H9 (cell line): ENCODE data around the gene HOXD10. TPM values are rescaled to one million over a fixed set of nuclear protein-coding genes. Genes with fewer than 3 reads are reported as not detected.

Source experiments
- DNase-seq: peaks from one replicate; pipeline ENCODE4 v3.0.0-alpha.2; 2017
- H2AFZ ChIP-seq: one replicate; pipeline ENCODE4 v1.6.1; 2013; ENCODE audit warnings: mild to moderate bottlenecking, low read length, control low read depth, moderate library complexity
- H2AK5ac ChIP-seq: 2 replicates; pipeline ENCODE4 v1.6.1; 2013; ENCODE audit warnings: low read length, control low read depth, mixed read lengths; ENCODE audit not compliant: insufficient read length
- H2BK120ac ChIP-seq: one replicate; pipeline ENCODE4 v1.6.1; 2013; ENCODE audit warnings: low read depth, mild to moderate bottlenecking, low read length, control low read depth, inconsistent platforms; ENCODE audit not compliant: poor library complexity, severe bottlenecking
- H2BK12ac ChIP-seq: 2 replicates; pipeline ENCODE4 v1.6.1; 2013; ENCODE audit warnings: low read length, control low read depth, mixed read lengths, low read depth; ENCODE audit not compliant: insufficient read length
- H2BK15ac ChIP-seq: 2 replicates; pipeline ENCODE4 v1.6.1; 2013; ENCODE audit warnings: low read depth, low read length, control low read depth
- H2BK20ac ChIP-seq: one replicate; pipeline ENCODE4 v1.6.1; 2013; ENCODE audit warnings: low read depth, mild to moderate bottlenecking, low read length, control low read depth, inconsistent platforms; ENCODE audit not compliant: poor library complexity, severe bottlenecking
- H2BK5ac ChIP-seq: 2 replicates; pipeline ENCODE4 v1.6.1; 2013; ENCODE audit warnings: low read length, control low read depth, mixed read lengths; ENCODE audit not compliant: insufficient read length
- H3K14ac ChIP-seq: 2 replicates; pipeline ENCODE4 v1.6.1; 2013; ENCODE audit warnings: low read length, control low read depth; ENCODE audit not compliant: insufficient read depth
- H3K18ac ChIP-seq: 2 replicates; pipeline ENCODE4 v1.6.1; 2013; ENCODE audit warnings: low read depth, mild to moderate bottlenecking, mixed read lengths, low read length, control low read depth; ENCODE audit not compliant: insufficient read length
- H3K23ac ChIP-seq: 2 replicates; pipeline ENCODE4 v1.6.1; 2013; ENCODE audit warnings: low read length, control low read depth, mixed read lengths, low read depth; ENCODE audit not compliant: insufficient read length
- H3K23me2 ChIP-seq: 2 replicates; pipeline ENCODE4 v1.6.1; 2013; ENCODE audit warnings: low read depth, mild to moderate bottlenecking, mixed read lengths, low read length, control low read depth; ENCODE audit not compliant: insufficient read length, poor library complexity, severe bottlenecking
- H3K27ac ChIP-seq: 2 replicates; pipeline ENCODE4 v1.5.1; 2013; ENCODE audit warnings: low read length, control low read depth, mixed read lengths, low read depth; ENCODE audit not compliant: insufficient read length
- H3K27me3 ChIP-seq: 2 replicates; pipeline ENCODE4 v1.6.1; 2013; ENCODE audit warnings: low read length, control low read depth, inconsistent platforms; ENCODE audit not compliant: insufficient read depth
- H3K4ac ChIP-seq: 2 replicates; pipeline ENCODE4 v1.6.1; 2013; ENCODE audit warnings: low read depth, mild to moderate bottlenecking, control low read depth, inconsistent platforms, low read length, moderate library complexity
- H3K4me1 ChIP-seq: 2 replicates; pipeline ENCODE4 v1.6.1; 2013; ENCODE audit warnings: low read length, control low read depth, inconsistent platforms; ENCODE audit not compliant: insufficient read depth
- H3K4me2 ChIP-seq: 2 replicates; pipeline ENCODE4 v1.6.1; 2013; ENCODE audit warnings: low read length, control low read depth, mixed read lengths; ENCODE audit not compliant: insufficient read length, insufficient read depth
- H3K56ac ChIP-seq: 2 replicates; pipeline ENCODE4 v1.6.1; 2013; ENCODE audit warnings: low read depth, mild to moderate bottlenecking, mixed read lengths, low read length, control low read depth; ENCODE audit not compliant: insufficient read length
- H3K79me1 ChIP-seq: 2 replicates; pipeline ENCODE4 v1.6.1; 2013; ENCODE audit warnings: low read depth, mild to moderate bottlenecking, moderate library complexity, low read length, control low read depth, inconsistent platforms; ENCODE audit not compliant: insufficient read depth, poor library complexity, severe bottlenecking
- H3K79me2 ChIP-seq: 2 replicates; pipeline ENCODE4 v1.6.1; 2013; ENCODE audit warnings: low read length, control low read depth, inconsistent platforms; ENCODE audit not compliant: insufficient read depth
- H3K9ac ChIP-seq: 2 replicates; pipeline ENCODE4 v1.6.1; 2013; ENCODE audit warnings: low read length, control low read depth, mixed read lengths; ENCODE audit not compliant: insufficient read length; ENCODE audit errors: extremely low read depth
- H3K9me3 ChIP-seq: one replicate; pipeline ENCODE4 v1.6.1; 2013; ENCODE audit warnings: low read depth, low read length, inconsistent platforms; ENCODE audit not compliant: control insufficient read depth
- H3T11ph ChIP-seq: one replicate; pipeline ENCODE4 v1.6.1; 2013; ENCODE audit warnings: mild to moderate bottlenecking, low read length, control low read depth, inconsistent platforms
- H4K20me1 ChIP-seq: one replicate; pipeline ENCODE4 v1.6.1; 2013; ENCODE audit not compliant: control insufficient read depth, insufficient read length, insufficient read depth
- H4K5ac ChIP-seq: 2 replicates; pipeline ENCODE4 v1.6.1; 2013; ENCODE audit warnings: low read depth, mild to moderate bottlenecking, mixed read lengths, low read length, control low read depth; ENCODE audit not compliant: insufficient read length
- H4K8ac ChIP-seq: replicated peaks from 2 replicates; pipeline ENCODE4 v1.6.1; 2013; ENCODE audit warnings: low read length, control low read depth, mixed read lengths, low read depth; ENCODE audit not compliant: insufficient read length
- H4K91ac ChIP-seq: 2 replicates; pipeline ENCODE4 v1.6.1; 2013; ENCODE audit warnings: low read depth, mild to moderate bottlenecking, moderate library complexity, mixed read lengths, low read length, control low read depth; ENCODE audit not compliant: insufficient read length
- H3K27ac Mint-ChIP-seq, 3 experiments: 2 replicates in 2 of 3; 3 replicates in 1 of 3; pipeline ENCODE4 v1.8.0; 2020 to 2021; ENCODE audit warnings: mixed read lengths in 3 of 3, mild to moderate bottlenecking in 1 of 3, moderate library complexity in 1 of 3
- H3K27me3 Mint-ChIP-seq: 2 replicates; pipeline ENCODE4 v1.8.0; 2021; ENCODE audit warnings: low read depth, mild to moderate bottlenecking, moderate library complexity, mixed read lengths
- H3K36me3 Mint-ChIP-seq, 3 experiments: 2 replicates in 2 of 3; 3 replicates in 1 of 3; pipeline ENCODE4 v1.8.0; 2020 to 2021; ENCODE audit warnings: low read depth in 3 of 3, mixed read lengths in 3 of 3; ENCODE audit not compliant: insufficient read depth in 1 of 3
- H3K4me1 Mint-ChIP-seq, 2 experiments: 2 replicates each; pipeline ENCODE4 v1.8.0; 2020; ENCODE audit warnings: mixed read lengths in 2 of 2
- H3K4me3 Mint-ChIP-seq, 2 experiments: 2 replicates in 1 of 2; 3 replicates in 1 of 2; pipeline ENCODE4 v1.8.0; 2020 to 2021; ENCODE audit warnings: mild to moderate bottlenecking in 2 of 2, mixed read lengths in 2 of 2, moderate library complexity in 1 of 2
- H3K9me3 Mint-ChIP-seq, 2 experiments: 2 replicates in 1 of 2; 3 replicates in 1 of 2; pipeline ENCODE4 v1.8.0; 2020; ENCODE audit warnings: mild to moderate bottlenecking in 2 of 2, mixed read lengths in 2 of 2, moderate library complexity in 1 of 2
- CTCF ChIP-seq: fragments of 200-600 bp; sonication (generic); conservative IDR thresholded peaks from 3 replicates; pipeline ENCODE4 v1.8.0; 2021; ENCODE audit warnings: antibody characterized with exemption, mild to moderate bottlenecking
- WGBS: extraction: QIAGEN DNeasy Blood & Tissue Kit; methylation state at CpG from one replicate; pipeline ENCODE4 v1.1.7; 2013; ENCODE audit warnings: missing lambda C conversion rate, low lambda C conversion rate, mixed read lengths; ENCODE audit not compliant: insufficient read length; ENCODE audit errors: extremely low coverage; 5-methylcytosine and 5-hydroxymethylcytosine counted together
- total RNA-seq: library from RNA; stranded (reverse); gene quantifications from 2 replicates; pipeline ENCODE4 v1.2.1, GENCODE V29; 2021

The HOXD10 gene
- total RNA-seq, 1 experiment from 2014 or later = not detected

DNA sequence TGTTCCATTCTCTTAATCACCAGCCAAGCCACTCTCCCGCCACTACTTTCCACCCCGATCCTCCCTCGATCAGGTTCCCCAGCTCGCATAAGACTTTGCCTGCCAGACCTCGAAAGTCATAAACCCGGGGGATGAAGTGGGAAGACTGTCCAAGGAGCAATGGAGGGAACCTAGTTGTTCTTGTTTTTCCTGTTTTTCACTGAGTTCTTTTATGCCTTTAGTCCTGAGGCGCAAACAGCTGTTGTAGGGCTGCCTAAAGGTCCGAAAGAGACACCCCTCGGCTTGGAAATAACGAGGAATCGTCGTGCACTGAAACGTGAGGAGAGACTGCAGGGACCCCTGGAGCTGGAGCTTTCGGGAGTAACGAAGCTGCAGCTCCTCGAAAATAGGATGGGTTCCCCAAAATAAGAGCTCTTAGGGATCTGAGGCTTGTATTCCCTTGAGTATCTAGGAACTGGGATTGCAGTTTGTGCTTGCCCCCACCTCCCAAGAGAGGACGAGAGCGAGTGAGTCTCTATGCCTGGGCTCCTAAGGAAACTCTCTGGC, 18.7 kb upstream of the HOXD10 start:
- Histone ChIP-seq H2AK5ac (no peak overlapping the region), H2BK12ac (no peak overlapping the region), H2BK120ac (no peak overlapping the region), H3K23ac (no peak overlapping the region), H3K18ac (no peak overlapping the region), H4K8ac (no peak overlapping the region), H3K14ac (no peak overlapping the region), H3K27me3 (peaks cover 87% of the 10 kb centered on the region), H3T11ph (no peak overlapping the region), H4K5ac (no peak overlapping the region), H3K9me3 (no peaks in the 10 kb centered on the region), H3K56ac (no peak overlapping the region), H3K27ac (no peak overlapping the region), H3K4me1 (peaks cover 3% of the 10 kb centered on the region; the same call in 1 of the 2 replicates), H3K79me1 (no peaks in the 10 kb centered on the region), H2BK20ac (no peak overlapping the region), H2BK5ac (no peak overlapping the region), H4K91ac (no peak overlapping the region), H4K20me1 (no peaks in the 10 kb centered on the region), H3K4me2 (peak overlapping the region; percentile 63), H3K79me2 (no peaks in the 10 kb centered on the region), H3K23me2 (peaks cover 5% of the 10 kb centered on the region), H3K9ac (no peak overlapping the region), H2BK15ac (no peak overlapping the region), H3K4ac (no peak overlapping the region), H2AFZ (no peak overlapping the region)
- Mint-ChIP-seq H3K36me3 (no peaks in the 10 kb centered on the region; a peak in 1 of 7 replicates), H3K27me3 (peaks cover 99% of the 10 kb centered on the region), H3K4me1 (peaks cover 24 to 37% of the 10 kb centered on the region in 2 experiments), H3K9me3 (peaks cover 5 to 29% of the 10 kb centered on the region in 2 experiments), H3K27ac (peak overlapping the region in 1 of 3 experiments; percentile 15; a peak in 1 of 7 replicates), H3K4me3 (peak overlapping the region in 1 of 2 experiments; percentile 76; a peak in 3 of 5 replicates)
- no peak for TF ChIP-seq CTCF
- WGBS = no CpG with 5 or more reads among the region's 18 CpGs
- no peak for DNase-seq
